ENCODE measurements around the gene FARP2.

GRCh38 chr2:241461693-241462677 is 105.9 kb downstream of the FARP2 start:
- no peak for TF ChIP-seq CTCF (IDR thresholded peaks at IDR 0.05)
- no peak for TF ChIP-seq EP300 (IDR thresholded peaks at IDR 0.05; ENCODE audit: low read depth)
